SK-N-SH treated with all-trans-retinoic acid at 6 μM for 48 hours (cell line): ENCODE results near the gene STARD5.

Experiments
- ATAC-seq: fragments of 200-7000 bp; cut with Tn5 transposase; 3 replicates; pipeline ENCODE4 v1.9.1; 2020; ENCODE audit warnings: mild to moderate bottlenecking, moderate library complexity
- ARNTL ChIP-seq: fragments of 450-650 bp; formaldehyde crosslinking; IDR thresholded peaks from 2 replicates; pipeline ENCODE4 v1.5.0; 2020; ENCODE audit warnings: low read depth, mild to moderate bottlenecking, moderate library complexity, borderline replicate concordance
- BACH2 ChIP-seq: fragments of 250-450 bp; sonication (Bioruptor Pico); IDR thresholded peaks from 2 replicates; pipeline ENCODE4 v1.9.0; 2021; ENCODE audit warnings: mild to moderate bottlenecking, borderline replicate concordance
- CREB5 ChIP-seq: fragments of 250-450 bp; sonication (Bioruptor Pico); IDR thresholded peaks from 2 replicates; pipeline ENCODE4 v1.5.1; 2020; ENCODE audit warnings: low read depth, mild to moderate bottlenecking, moderate library complexity
- CSRNP3 ChIP-seq: fragments of 250-450 bp; sonication (Bioruptor Pico); IDR thresholded peaks from 2 replicates; pipeline ENCODE4 v1.5.1; 2021; ENCODE audit warnings: mild to moderate bottlenecking, moderate library complexity
- ESRRG ChIP-seq: fragments of 250-450 bp; sonication (Bioruptor Pico); IDR thresholded peaks from 2 replicates; pipeline ENCODE4 v1.6.1; 2021; ENCODE audit warnings: mild to moderate bottlenecking
- GLIS3 ChIP-seq: fragments of 250-450 bp; sonication (Bioruptor Pico); IDR thresholded peaks from 2 replicates; pipeline ENCODE4 v1.5.0; 2020; ENCODE audit warnings: mild to moderate bottlenecking, moderate library complexity
- ISL1 ChIP-seq: fragments of 250-450 bp; sonication (Bioruptor Pico); IDR thresholded peaks from 2 replicates; pipeline ENCODE4 v2.1.2; 2022; ENCODE audit warnings: mild to moderate bottlenecking, moderate library complexity
- OSR1 ChIP-seq: fragments of 250-450 bp; sonication (Bioruptor Pico); IDR thresholded peaks from 2 replicates; pipeline ENCODE4 v1.8.0; 2022; ENCODE audit warnings: moderate library complexity, mild to moderate bottlenecking, inconsistent platforms
- PATZ1 ChIP-seq: fragments of 250-450 bp; sonication (Bioruptor Pico); IDR thresholded peaks from 2 replicates; pipeline ENCODE4 v1.8.0; 2020; ENCODE audit warnings: mild to moderate bottlenecking, moderate library complexity, borderline replicate concordance
- POU6F1 ChIP-seq: fragments of 250-450 bp; sonication (Bioruptor Pico); IDR thresholded peaks from 2 replicates; pipeline ENCODE4 v1.8.0; 2021; ENCODE audit warnings: low read depth, mild to moderate bottlenecking, moderate library complexity, borderline replicate concordance
- PPARA ChIP-seq: fragments of 250-450 bp; sonication (Bioruptor Pico); IDR thresholded peaks from 2 replicates; pipeline ENCODE4 v1.5.0; 2020; ENCODE audit warnings: mild to moderate bottlenecking, borderline replicate concordance
- SNAI2 ChIP-seq: fragments of 250-450 bp; sonication (Bioruptor Pico); IDR thresholded peaks from 2 replicates; pipeline ENCODE4 v1.5.0; 2020; ENCODE audit warnings: mild to moderate bottlenecking, moderate library complexity
- TCF4 ChIP-seq: fragments of 250-450 bp; sonication (Bioruptor Pico); IDR thresholded peaks from 2 replicates; pipeline ENCODE4 v1.8.0; 2021; ENCODE audit warnings: mild to moderate bottlenecking, moderate library complexity, borderline replicate concordance
- TSHZ2 ChIP-seq: fragments of 250-450 bp; sonication (Bioruptor Pico); IDR thresholded peaks from 2 replicates; pipeline ENCODE4 v1.5.0; 2020; ENCODE audit warnings: mild to moderate bottlenecking, moderate library complexity
- ZFP3 ChIP-seq: fragments of 250-450 bp; sonication (Bioruptor Pico); IDR thresholded peaks from 2 replicates; pipeline ENCODE4 v1.5.0; 2020; ENCODE audit warnings: mild to moderate bottlenecking, moderate library complexity
- ZFP30 ChIP-seq: fragments of 450-650 bp; formaldehyde crosslinking; IDR thresholded peaks from 2 replicates; pipeline ENCODE4 v1.5.0; 2022; ENCODE audit warnings: mild to moderate bottlenecking, moderate library complexity
- ZNF70 ChIP-seq: fragments of 450-650 bp; formaldehyde crosslinking; IDR thresholded peaks from 2 replicates; pipeline ENCODE4 v1.5.0; 2020; ENCODE audit warnings: mild to moderate bottlenecking, moderate library complexity
- ZNF8 ChIP-seq: fragments of 450-650 bp; formaldehyde crosslinking; IDR thresholded peaks from 2 replicates; pipeline ENCODE4 v1.5.0; 2020; ENCODE audit warnings: mild to moderate bottlenecking, moderate library complexity

Gene STARD5

GRCh38 chr15:81296673-81297072, 27.3 kb downstream of the STARD5 start:
- no peak for TF ChIP-seq TCF4 (CRISPR knock-in tag)
- TF ChIP-seq TSHZ2 (CRISPR knock-in tag), result no peak
- no peak for TF ChIP-seq CREB5 (CRISPR knock-in tag)
- no peak for TF ChIP-seq GLIS3 (CRISPR knock-in tag)
- TF ChIP-seq OSR1 (CRISPR knock-in tag), result no peak
- no peak for TF ChIP-seq ZFP30 (CRISPR knock-in tag)
- no peak for TF ChIP-seq CSRNP3 (CRISPR knock-in tag)
- no peak for ATAC-seq

- ATAC-seq, result no peak
- no peak for TF ChIP-seq TCF4 (CRISPR knock-in tag)
- no peak for TF ChIP-seq ZFP3 (CRISPR knock-in tag)
- TF ChIP-seq POU6F1, result no peak
- TF ChIP-seq CSRNP3 (CRISPR knock-in tag), result no peak
- TF ChIP-seq ZNF70 (CRISPR knock-in tag), result no peak
- TF ChIP-seq PPARA (CRISPR knock-in tag), result no peak
- TF ChIP-seq CREB5 (CRISPR knock-in tag), result no peak
- TF ChIP-seq ISL1 (CRISPR knock-in tag), result no peak
- no peak for TF ChIP-seq ESRRG (CRISPR knock-in tag)
- no peak for TF ChIP-seq BACH2 (CRISPR knock-in tag)
- TF ChIP-seq TSHZ2 (CRISPR knock-in tag), result no peak
- TF ChIP-seq ZNF8 (CRISPR knock-in tag), result no peak
- TF ChIP-seq ZFP30 (CRISPR knock-in tag), result no peak
- TF ChIP-seq ARNTL (CRISPR knock-in tag), result no peak
- TF ChIP-seq GLIS3 (CRISPR knock-in tag), result no peak
- no peak for TF ChIP-seq SNAI2
- no peak for TF ChIP-seq PATZ1 (CRISPR knock-in tag)
Observed at GRCh38 chr15:81296186-81296585, 27.8 kb downstream of the STARD5 start.
